ENCODE data around the gene PLCE1. TPM values are rescaled to one million over a fixed set of nuclear protein-coding genes. Genes with fewer than 3 reads are reported as not detected.
"Not testable (repeated sequence)": the region's sequence is repeated elsewhere in the genome, so short reads cannot be mapped to it uniquely, and the experiment has no call there.

PLCE1 gene
- total RNA-seq, 1 donor from 2014 or later, result 0.84 TPM

- FAIRE-seq (peak; percentile 9), DNase-seq (ENCODE audit: low read depth) (peak; percentile 48)
- Mint-ChIP-seq H3K9me3 (ENCODE audit: unreplicated experiment) (no peaks in the 10 kb centered on the region), H3K27me3 (ENCODE audit: low read depth, unreplicated experiment) (no peaks in the 10 kb centered on the region), H3K4me3 (ENCODE audit: unreplicated experiment) (no peak overlapping the region), H3K4me1 (ENCODE audit: low read depth, unreplicated experiment) (peaks cover 2% of the 10 kb centered on the region), H3K27ac (ENCODE audit: unreplicated experiment) (no peak overlapping the region), H3K36me3 (ENCODE audit: low read depth, unreplicated experiment) (no peaks in the 10 kb centered on the region)
- TF ChIP-seq EZH2 (IDR thresholded peaks at IDR 0.05; ENCODE audit: insufficient read depth, low read length), result no peak
- no peak for TF ChIP-seq CTCF (IDR thresholded peaks at IDR 0.05; ENCODE audit: insufficient read depth, low read depth, low read length)
- Histone ChIP-seq H3K9ac (ENCODE audit: low read length) (no peak overlapping the region), H3K36me3 (ENCODE audit: insufficient read depth, low read length) (no peaks in the 10 kb centered on the region), H3K4me3 (ENCODE audit: insufficient read depth, low read depth, low read length) (peak overlapping the region; percentile 40), H3K9me3 (ENCODE audit: insufficient read depth, low read depth, low read length) (no peaks in the 10 kb centered on the region), H3K27me3 (ENCODE audit: insufficient read depth, low read length) (no peaks in the 10 kb centered on the region), H3K4me1 (ENCODE audit: insufficient read depth, low read length) (peaks cover 6% of the 10 kb centered on the region), H3K27ac (ENCODE audit: low read depth, low read length) (peak overlapping the region; percentile 61), H2AFZ (ENCODE audit: low read depth, low read length) (peak overlapping the region; percentile 29), H3K79me2 (ENCODE audit: insufficient read depth, low read length) (no peaks in the 10 kb centered on the region), H3K4me2 (ENCODE audit: low read length) (peak overlapping the region; percentile 77), H4K20me1 (ENCODE audit: insufficient read depth, low read length) (no peaks in the 10 kb centered on the region)
Measured at GRCh38 chr10:93954726-93955363, 38.9 kb upstream of the PLCE1 start.

- H3K4me3 Mint-ChIP-seq (ENCODE audit: unreplicated experiment), result no peak overlapping the region
- H3K27me3 Mint-ChIP-seq (ENCODE audit: low read depth, unreplicated experiment), result peaks cover 4% of the 10 kb centered on the region
- H3K36me3 ChIP-seq (ENCODE audit: insufficient read depth, low read length), result no peaks in the 10 kb centered on the region
- TF ChIP-seq CTCF (IDR thresholded peaks at IDR 0.05; ENCODE audit: insufficient read depth, low read depth, low read length), result no peak
- H2AFZ ChIP-seq (ENCODE audit: low read depth, low read length), result no peak overlapping the region
- no peaks in the 10 kb centered on the region for H4K20me1 ChIP-seq (ENCODE audit: insufficient read depth, low read length)
- no peaks in the 10 kb centered on the region for H3K36me3 Mint-ChIP-seq (ENCODE audit: low read depth, unreplicated experiment)
- FAIRE-seq (no peak), DNase-seq (ENCODE audit: low read depth) (no peak)
- H3K9me3 ChIP-seq (ENCODE audit: insufficient read depth, low read depth, low read length), result no peaks in the 10 kb centered on the region
- no peak overlapping the region for H3K4me3 ChIP-seq (ENCODE audit: insufficient read depth, low read depth, low read length)
- H3K4me1 ChIP-seq (ENCODE audit: insufficient read depth, low read length), result peaks cover 6% of the 10 kb centered on the region
- no peaks in the 10 kb centered on the region for H3K9me3 Mint-ChIP-seq (ENCODE audit: unreplicated experiment)
- H3K79me2 ChIP-seq (ENCODE audit: insufficient read depth, low read length), result no peaks in the 10 kb centered on the region
- H3K27me3 ChIP-seq (ENCODE audit: insufficient read depth, low read length), result no peaks in the 10 kb centered on the region
- H3K27ac Mint-ChIP-seq (ENCODE audit: unreplicated experiment), result no peak overlapping the region
- no peak overlapping the region for H3K4me2 ChIP-seq (ENCODE audit: low read length)
- peaks cover 2% of the 10 kb centered on the region for H3K4me1 Mint-ChIP-seq (ENCODE audit: low read depth, unreplicated experiment)
- H3K9ac ChIP-seq (ENCODE audit: low read length), result no peak overlapping the region
- H3K27ac ChIP-seq (ENCODE audit: low read depth, low read length), result no peak overlapping the region
Measured at GRCh38 chr10:93958834-93959233, 34.9 kb upstream of the PLCE1 start.

- not testable (repeated sequence) for H4K20me1 ChIP-seq (ENCODE audit: insufficient read depth, low read length); H3K9me3 ChIP-seq (ENCODE audit: insufficient read depth, low read depth, low read length); H3K4me2 ChIP-seq (ENCODE audit: low read length); H3K4me3 ChIP-seq (ENCODE audit: insufficient read depth, low read depth, low read length); H3K79me2 ChIP-seq (ENCODE audit: insufficient read depth, low read length); H2AFZ ChIP-seq (ENCODE audit: low read depth, low read length); FAIRE-seq; H3K4me1 Mint-ChIP-seq (ENCODE audit: low read depth, unreplicated experiment); H3K27ac ChIP-seq (ENCODE audit: low read depth, low read length); H3K9me3 Mint-ChIP-seq (ENCODE audit: unreplicated experiment); H3K4me1 ChIP-seq (ENCODE audit: insufficient read depth, low read length); DNase-seq (ENCODE audit: low read depth); H3K9ac ChIP-seq (ENCODE audit: low read length); H3K36me3 Mint-ChIP-seq (ENCODE audit: low read depth, unreplicated experiment); H3K36me3 ChIP-seq (ENCODE audit: insufficient read depth, low read length); H3K27ac Mint-ChIP-seq (ENCODE audit: unreplicated experiment); H3K27me3 ChIP-seq (ENCODE audit: insufficient read depth, low read length); H3K4me3 Mint-ChIP-seq (ENCODE audit: unreplicated experiment); H3K27me3 Mint-ChIP-seq (ENCODE audit: low read depth, unreplicated experiment)
Measured at GRCh38 chr10:93960988-93961387, 32.7 kb upstream of the PLCE1 start.
